IMR-90 (cell line): ENCODE measurements around the gene IGFBP6. TPM values are rescaled to one million over a fixed set of nuclear protein-coding genes. Genes with fewer than 3 reads are reported as not detected.
A peak's percentile ranks its signal among the peaks of the same experiment; 100 is the strongest.

Source experiments
- ATAC-seq: fragments of 200-7000 bp; cut with Tn5 transposase; 2 replicates; pipeline ENCODE4 v1.9.1; 2020; ENCODE audit warnings: low read depth, mild to moderate bottlenecking, moderate library complexity
- BruUV-seq: library from RNA; stranded (reverse); fragments of 400-500 nt; replicated peaks from 2 replicates; lab custom pipeline; 2021; lab: Mats Ljungman, UMichigan
- CTCF ChIA-PET: fragments of 300-600 bp; formaldehyde crosslinking; extraction: SDS; loops from one replicate; lab custom pipeline; 2021; ENCODE audit warnings: antibody characterized with exemption; lab: Yijun Ruan, JAX
- POLR2A ChIA-PET: fragments of 300-600 bp; sonication (Branson Sonifier 250); formaldehyde crosslinking; loops from one replicate; lab custom pipeline; 2022; ENCODE audit warnings: antibody characterized with exemption; ENCODE audit not compliant: unreplicated experiment; lab: Charles Lee
- DNase-seq: peaks from one replicate; pipeline ENCODE4 v3.0.0; 2013
- H2AFZ ChIP-seq: replicated peaks from 2 replicates; pipeline ENCODE3; 2013; ENCODE audit warnings: low read length, mild to moderate bottlenecking; ENCODE audit not compliant: poor library complexity
- H2AK5ac ChIP-seq: 2 replicates; pipeline ENCODE4 v1.6.1; 2013; ENCODE audit warnings: low read depth, low read length, inconsistent platforms
- H2AK9ac ChIP-seq: replicated peaks from 2 replicates; pipeline ENCODE3; 2013; ENCODE audit warnings: mild to moderate bottlenecking, low read depth, low read length, moderate library complexity; ENCODE audit not compliant: poor library complexity
- H2BK120ac ChIP-seq: 2 replicates; pipeline ENCODE4 v1.6.1; 2013; ENCODE audit warnings: low read depth, low read length, inconsistent platforms
- H2BK15ac ChIP-seq: 3 replicates; pipeline ENCODE4 v1.6.1; 2013; ENCODE audit warnings: low read depth, low read length, inconsistent platforms
- H2BK20ac ChIP-seq: 2 replicates; pipeline ENCODE4 v1.6.1; 2013; ENCODE audit warnings: low read depth, mild to moderate bottlenecking, inconsistent platforms, low read length, moderate library complexity
- H2BK5ac ChIP-seq: 2 replicates; pipeline ENCODE4 v1.6.1; 2013; ENCODE audit warnings: mild to moderate bottlenecking, low read depth, low read length, inconsistent platforms; ENCODE audit not compliant: poor library complexity, severe bottlenecking
- H3K14ac ChIP-seq: replicated peaks from 2 replicates; pipeline ENCODE4 v1.6.1; 2013; ENCODE audit warnings: low read depth, low read length, inconsistent platforms
- H3K18ac ChIP-seq: 2 replicates; pipeline ENCODE4 v1.6.1; 2013; ENCODE audit warnings: low read depth, low read length, control low read depth
- H3K23ac ChIP-seq: 2 replicates; pipeline ENCODE4 v1.6.1; 2013; ENCODE audit warnings: low read depth, low read length, inconsistent platforms
- H3K27ac ChIP-seq: 2 replicates; pipeline ENCODE4 v1.5.1; 2013; ENCODE audit warnings: mild to moderate bottlenecking, control low read depth, low read length; ENCODE audit not compliant: insufficient read depth
- H3K27me3 ChIP-seq: 2 replicates; pipeline ENCODE4 v1.6.1; 2013; ENCODE audit warnings: low read length; ENCODE audit not compliant: control insufficient read depth, insufficient read depth
- H3K36me3 ChIP-seq: 2 replicates; pipeline ENCODE4 v1.6.1; 2013; ENCODE audit warnings: low read length, mixed read lengths; ENCODE audit not compliant: control insufficient read depth, insufficient read depth
- H3K4ac ChIP-seq: 2 replicates; pipeline ENCODE4 v1.6.1; 2013; ENCODE audit warnings: low read depth, low read length, inconsistent platforms
- H3K4me1 ChIP-seq: 2 replicates; pipeline ENCODE4 v1.6.1; 2013; ENCODE audit warnings: low read length, mixed read lengths; ENCODE audit not compliant: control insufficient read depth, insufficient read depth
- H3K4me2 ChIP-seq: 2 replicates; pipeline ENCODE4 v1.6.1; 2013; ENCODE audit warnings: low read depth, mild to moderate bottlenecking, control low read depth, low read length, moderate library complexity
- H3K4me3 ChIP-seq: 2 replicates; pipeline ENCODE4 v1.5.1; 2013; ENCODE audit warnings: low read depth, mild to moderate bottlenecking, control low read depth, low read length, moderate library complexity; ENCODE audit not compliant: insufficient read depth
- H3K56ac ChIP-seq: 2 replicates; pipeline ENCODE4 v1.6.1; 2013; ENCODE audit warnings: low read length, inconsistent platforms; ENCODE audit not compliant: insufficient read depth; ENCODE audit errors: extremely low read depth
- H3K79me1 ChIP-seq, 2 experiments: 2 replicates each; pipeline ENCODE4 v1.6.1; 2013; ENCODE audit warnings: low read length in 2 of 2, inconsistent platforms in 1 of 2, low read depth in 1 of 2
- H3K9ac ChIP-seq: 2 replicates; pipeline ENCODE4 v1.6.1; 2013; ENCODE audit warnings: low read depth, low read length, control low read depth
- H3K9me1 ChIP-seq: 2 replicates; pipeline ENCODE4 v1.6.1; 2013; ENCODE audit warnings: low read length, inconsistent platforms; ENCODE audit not compliant: insufficient read depth
- H3K9me3 ChIP-seq: 2 replicates; pipeline ENCODE4 v1.6.1; 2013; ENCODE audit warnings: low read length; ENCODE audit not compliant: control insufficient read depth, insufficient read depth
- H4K20me1 ChIP-seq: 2 replicates; pipeline ENCODE4 v1.6.1; 2013; ENCODE audit warnings: low read length, inconsistent platforms; ENCODE audit not compliant: insufficient read depth
- H4K5ac ChIP-seq: 2 replicates; pipeline ENCODE4 v1.6.1; 2013; ENCODE audit warnings: mild to moderate bottlenecking, low read depth, low read length, control low read depth
- H4K8ac ChIP-seq, 2 experiments: 2 replicates each; pipeline ENCODE4 v1.6.1; 2013; ENCODE audit warnings: low read depth in 2 of 2, low read length in 2 of 2, control low read depth in 1 of 2, inconsistent platforms in 1 of 2
- H4K91ac ChIP-seq: 2 replicates; pipeline ENCODE4 v1.6.1; 2013; ENCODE audit warnings: low read depth, low read length, inconsistent platforms; ENCODE audit not compliant: insufficient read depth
- BHLHE40 ChIP-seq: fragments of 150-350 bp; IDR thresholded peaks from 2 replicates; pipeline ENCODE4 v1.6.1; 2016; ENCODE audit warnings: mild to moderate bottlenecking, low read depth, low read length
- CEBPB ChIP-seq: IDR thresholded peaks from 2 replicates; pipeline ENCODE4 v1.6.1; 2012; ENCODE audit warnings: low read depth, low read length, improper control_type of control experiment
- CHD1 ChIP-seq: IDR thresholded peaks from 2 replicates; pipeline ENCODE4 v1.6.1; 2012; ENCODE audit warnings: low read depth, low read length, improper control_type of control experiment
- CTCF ChIP-seq: conservative IDR thresholded peaks from 2 replicates; pipeline ENCODE4 v1.5.1; 2012; ENCODE audit warnings: mild to moderate bottlenecking, low read depth, low read length, improper control_type of control experiment
- ELK1 ChIP-seq: fragments of 150-350 bp; IDR thresholded peaks from 2 replicates; pipeline ENCODE4 v1.6.1; 2016; ENCODE audit warnings: low read depth, mild to moderate bottlenecking, low read length, moderate library complexity, borderline replicate concordance
- FOS ChIP-seq: fragments of 150-350 bp; IDR thresholded peaks from 2 replicates; pipeline ENCODE4 v1.6.1; 2016; ENCODE audit warnings: low read depth, low read length
- MAFK ChIP-seq: IDR thresholded peaks from 2 replicates; pipeline ENCODE4 v1.6.1; 2012; ENCODE audit warnings: low read depth, low read length, improper control_type of control experiment
- MAZ ChIP-seq: IDR thresholded peaks from 2 replicates; pipeline ENCODE4 v1.6.1; 2012; ENCODE audit warnings: low read depth, mild to moderate bottlenecking, low read length, improper control_type of control experiment, moderate library complexity, borderline replicate concordance
- MXI1 ChIP-seq: IDR thresholded peaks from 2 replicates; pipeline ENCODE4 v1.6.1; 2012; ENCODE audit warnings: low read depth, mild to moderate bottlenecking, low read length, moderate library complexity, borderline replicate concordance
- NFE2L2 ChIP-seq: fragments of 150-350 bp; IDR thresholded peaks from 2 replicates; pipeline ENCODE4 v1.6.1; 2016; ENCODE audit warnings: low read depth, mild to moderate bottlenecking, low read length
- RAD21 ChIP-seq: IDR thresholded peaks from 2 replicates; pipeline ENCODE4 v1.6.1; 2012; ENCODE audit warnings: low read length, improper control_type of control experiment
- RCOR1 ChIP-seq: IDR thresholded peaks from 2 replicates; pipeline ENCODE4 v1.6.1; 2012; ENCODE audit warnings: mild to moderate bottlenecking, low read length, improper control_type of control experiment; ENCODE audit not compliant: insufficient replicate concordance
- RFX5 ChIP-seq: IDR thresholded peaks from 2 replicates; pipeline ENCODE4 v1.8.0; 2012; ENCODE audit warnings: low read depth, mild to moderate bottlenecking, low read length, moderate library complexity
- SMC3 ChIP-seq: fragments of 150-350 bp; IDR thresholded peaks from 2 replicates; pipeline ENCODE4 v1.6.1; 2016; ENCODE audit warnings: low read depth, mild to moderate bottlenecking, antibody characterized with exemption, low read length, moderate library complexity
- USF2 ChIP-seq: fragments of 150-350 bp; IDR thresholded peaks from 2 replicates; pipeline ENCODE4 v1.6.1; 2017; ENCODE audit warnings: mild to moderate bottlenecking, antibody characterized with exemption, low read length, low read depth
- WGBS, 2 experiments: methylation state at CpG; one replicate each; pipeline versions ENCODE4 v1.1.5 to v1.1.7; 2013; ENCODE audit warnings: missing lambda C conversion rate in 2 of 2; ENCODE audit not compliant: insufficient read length in 1 of 2; ENCODE audit errors: extremely low coverage in 2 of 2; 5-methylcytosine and 5-hydroxymethylcytosine counted together
- dilution Hi-C: fragments of 300-500 bp; cut with HindIII; formaldehyde crosslinking; loops from one replicate; pipeline ENCODE4 v1.14.3; 2018; ENCODE audit warnings: low sequenced_read_pairs; ENCODE audit not compliant: unreplicated experiment
- in situ Hi-C: fragments of 300-500 bp; cut with MboI; formaldehyde crosslinking; loops from 3 replicates; pipeline ENCODE4 v1.14.3; 2019; ENCODE audit warnings: low sequenced_read_pairs, inconsistent platforms, mixed read lengths
- intact Hi-C: fragments of 100-400 bp; cut with micrococcal nuclease; formaldehyde crosslinking; loops from 2 replicates; pipeline ENCODE4 v1.10.0; 2022
- polyA plus RNA-seq, 3 experiments: library from polyadenylated mRNA; depleted of rRNA; stranded (reverse); fragments of >200 nt; gene quantifications; 2 replicates each; pipeline ENCODE4 v1.2.3, GENCODE V29; 2012; ENCODE audit warnings: low replicate concordance in 1 of 3
- total RNA-seq: library from RNA; depleted of rRNA; stranded (reverse); fragments of >200 nt; gene quantifications from 2 replicates; pipeline ENCODE4 v1.2.3, GENCODE V29; 2012

The IGFBP6 gene
- total and polyA plus RNA-seq, 2 of the 4 experiments (the other 2 are of a cell fraction), result 124 to 337 TPM

GRCh38 chr12:53077030-53077429 is 20.4 kb upstream of the IGFBP6 start:
- peaks cover 15% of the 10 kb centered on the region for H3K4me1 ChIP-seq
- no peak overlapping the region for H4K5ac ChIP-seq
- 0 out of 2 replicates have a peak overlapping the region, but pooled peaks have one; percentile 4 for H3K4ac ChIP-seq
- intact Hi-C loops, result no loop called here
- no peak for TF ChIP-seq MAFK
- TF ChIP-seq RAD21, result no peak
- no peak for TF ChIP-seq BHLHE40
- no peak for TF ChIP-seq NFE2L2
- TF ChIP-seq RCOR1, result no peak
- TF ChIP-seq MXI1, result no peak
- no peak for TF ChIP-seq MAZ
- TF ChIP-seq CEBPB, result no peak
- TF ChIP-seq SMC3, result no peak
- no peak for TF ChIP-seq RFX5
- TF ChIP-seq CTCF, result no peak
- no peak for TF ChIP-seq CHD1
- no peak for TF ChIP-seq FOS
- no peak for TF ChIP-seq ELK1
- TF ChIP-seq USF2, result no peak
- ATAC-seq (no peak), DNase-seq (no peak)
- no peak overlapping the region for H3K14ac ChIP-seq
- H2BK5ac ChIP-seq, result no peak overlapping the region
- 0 out of 2 replicates have a peak overlapping the region, but pooled peaks have one; percentile 4 for H3K9ac ChIP-seq
- in situ Hi-C loops, result no loop called here
- H3K18ac ChIP-seq, result no peak overlapping the region
- no peak overlapping the region for H3K27ac ChIP-seq
- dilution Hi-C loops, result no loop called here
- no peaks in the 10 kb centered on the region for H3K9me3 ChIP-seq
- H2AK5ac ChIP-seq, result 0 out of 2 replicates have a peak overlapping the region, but pooled peaks have one; percentile 40
- peaks cover 14% of the 10 kb centered on the region for H3K9me1 ChIP-seq
- POLR2A ChIA-PET, result no interaction called here
- H2AK9ac ChIP-seq, result peak overlapping the region; percentile 55
- H3K4me3 ChIP-seq, result no peak overlapping the region
- CTCF ChIA-PET, result interaction anchor here (0.6 to 1.1 kb wide), 2 partner anchors 11 to 79 kb away, joined by 4 read pairs; no protein-coding TSS in a partner anchor
- H3K27me3 ChIP-seq, result no peaks in the 10 kb centered on the region
- no peaks in the 10 kb centered on the region for H4K20me1 ChIP-seq
- no TSS peak for BruUV-seq
- peaks cover 29% of the 10 kb centered on the region for H3K36me3 ChIP-seq
- H2BK120ac ChIP-seq, result no peak overlapping the region
- no peak overlapping the region for H3K4me2 ChIP-seq
- no peak overlapping the region for H2AFZ ChIP-seq
- no CpG with 5 or more reads among the region's 8 CpGs for WGBS, 2 experiments
- H3K23ac ChIP-seq, result 0 out of 2 replicates have a peak overlapping the region, but pooled peaks have one; percentile 10
- no peak overlapping the region for H3K56ac ChIP-seq
- H4K91ac ChIP-seq, result no peak overlapping the region
- H2BK15ac ChIP-seq, result no peak overlapping the region
- H4K8ac ChIP-seq, result no peak overlapping the region
- peaks cover 22 to 52% of the 10 kb centered on the region in 2 experiments for H3K79me1 ChIP-seq
- H2BK20ac ChIP-seq, result no peak overlapping the region
